Neural cell (in vitro differentiated cells): Measurements from ENCODE around the gene DSCAML1. TPM values are rescaled to one million over a fixed set of nuclear protein-coding genes. Genes with fewer than 3 reads are reported as not detected.

ENCODE experiments used
- H2AFZ ChIP-seq: fragments of 200-600, 300-800 bp; sonication (generic), shearing (Covaris generic); 2 replicates; pipeline ENCODE4 v1.6.0; 2014; ENCODE audit warnings: low read depth, mild to moderate bottlenecking, antibody characterized with exemption, low read length, moderate library complexity
- H3F3A ChIP-seq: fragments of 200-600 bp; shearing (Covaris generic); 2 replicates; pipeline ENCODE4 v1.6.1; 2016; ENCODE audit warnings: mild to moderate bottlenecking, moderate library complexity, mixed read lengths, antibody characterized with exemption, low read length; ENCODE audit not compliant: insufficient read depth, poor library complexity, severe bottlenecking
- H3K27ac ChIP-seq: fragments of 200-600, 300-800 bp; sonication (generic), shearing (Covaris generic); 2 replicates; pipeline ENCODE4 v1.5.1; 2014; ENCODE audit warnings: mild to moderate bottlenecking, low read length, moderate library complexity
- H3K27me3 ChIP-seq: fragments of 300-800, 200-600 bp; sonication (generic), shearing (Covaris generic); 2 replicates; pipeline ENCODE4 v1.6.0; 2014; ENCODE audit warnings: mild to moderate bottlenecking, low read depth, low read length, moderate library complexity; ENCODE audit not compliant: insufficient read depth
- H3K36me3 ChIP-seq: fragments of 300-800, 200-600 bp; sonication (generic), shearing (Covaris generic); 2 replicates; pipeline ENCODE4 v1.5.1; 2014; ENCODE audit warnings: mild to moderate bottlenecking, antibody characterized with exemption, low read length, moderate library complexity; ENCODE audit not compliant: insufficient read depth
- H3K4me2 ChIP-seq: fragments of 300-800, 200-600 bp; sonication (generic), shearing (Covaris generic); 2 replicates; pipeline ENCODE4 v1.6.0; 2014; ENCODE audit warnings: mild to moderate bottlenecking, low read length
- H3K4me3 ChIP-seq: fragments of 300-800, 200-600 bp; sonication (generic), shearing (Covaris generic); 2 replicates; pipeline ENCODE4 v1.5.1; 2014; ENCODE audit warnings: mild to moderate bottlenecking, low read length, moderate library complexity
- H3K79me2 ChIP-seq: fragments of 200-600 bp; shearing (Covaris generic); replicated peaks from 2 replicates; pipeline ENCODE4 v1.6.0; 2014; ENCODE audit warnings: mild to moderate bottlenecking, low read length, moderate library complexity; ENCODE audit not compliant: insufficient read depth
- H3K9ac ChIP-seq: fragments of 300-800, 200-600 bp; sonication (generic), shearing (Covaris generic); 2 replicates; pipeline ENCODE4 v1.6.1; 2016; ENCODE audit warnings: mild to moderate bottlenecking, low read length, mixed read lengths
- H3K9me2 ChIP-seq: fragments of 200-600 bp; shearing (Covaris generic); 2 replicates; pipeline ENCODE4 v1.6.1; 2016; ENCODE audit warnings: mild to moderate bottlenecking, low read length, mixed read lengths; ENCODE audit not compliant: insufficient read depth
- H3K9me3 ChIP-seq: fragments of 200-600, 300-800 bp; sonication (generic), shearing (Covaris generic); 2 replicates; pipeline ENCODE4 v1.6.1; 2016; ENCODE audit warnings: mild to moderate bottlenecking, mixed run types, low read length, moderate library complexity, mixed read lengths
- H4K20me1 ChIP-seq: fragments of 200-600 bp; shearing (Covaris generic); 2 replicates; pipeline ENCODE4 v1.6.1; 2016; ENCODE audit warnings: mild to moderate bottlenecking, mixed run types; ENCODE audit not compliant: insufficient read depth
- EP300 ChIP-seq: fragments of 450-650 bp; conservative IDR thresholded peaks from 2 replicates; pipeline ENCODE4 v1.6.1; 2014; ENCODE audit warnings: antibody characterized with exemption, mild to moderate bottlenecking, moderate library complexity; ENCODE audit not compliant: poor library complexity, severe bottlenecking
- EZH2 ChIP-seq: fragments of 200-600, 300-800 bp; shearing (Covaris generic), sonication (generic); IDR thresholded peaks from 2 replicates; pipeline ENCODE4 v1.6.1; 2014; ENCODE audit warnings: antibody characterized with exemption, low read length, borderline replicate concordance, mild to moderate bottlenecking; ENCODE audit not compliant: insufficient read depth, poor library complexity, severe bottlenecking
- MXI1 ChIP-seq: fragments of 450-650 bp; conservative IDR thresholded peaks from 2 replicates; pipeline ENCODE4 v1.6.1; 2014; ENCODE audit warnings: antibody characterized with exemption, mild to moderate bottlenecking; ENCODE audit not compliant: poor library complexity, severe bottlenecking
- POLR2AphosphoS5 ChIP-seq: IDR thresholded peaks from 2 replicates; pipeline ENCODE4 v1.6.1; 2012
- RAD21 ChIP-seq: fragments of 450-650 bp; conservative IDR thresholded peaks from 2 replicates; pipeline ENCODE4 v1.6.1; 2014; ENCODE audit warnings: antibody characterized with exemption, mild to moderate bottlenecking, moderate library complexity
- REST ChIP-seq: IDR thresholded peaks from 2 replicates; pipeline ENCODE4 v1.6.1; 2012; ENCODE audit warnings: borderline replicate concordance
- SMC3 ChIP-seq: fragments of 450-650 bp; conservative IDR thresholded peaks from 2 replicates; pipeline ENCODE4 v1.6.1; 2014; ENCODE audit warnings: antibody characterized with exemption, mild to moderate bottlenecking, moderate library complexity; ENCODE audit not compliant: poor library complexity
- TAF1 ChIP-seq: IDR thresholded peaks from 2 replicates; pipeline ENCODE4 v1.6.1; 2012; ENCODE audit warnings: low read depth
- polyA plus RNA-seq: library from polyadenylated mRNA; depleted of rRNA; stranded (reverse); fragments of >200 nt; gene quantifications from 2 replicates; pipeline ENCODE4 v1.2.3, GENCODE V29; 2014
- TF ChIP-seq, protein P1 (sequence below): fragments of 450-650 bp; IDR thresholded peaks from 2 replicates; pipeline ENCODE4 v1.5.1; 2014; ENCODE audit warnings: antibody characterized with exemption, mild to moderate bottlenecking, moderate library complexity; ENCODE audit not compliant: poor library complexity, severe bottlenecking

Gene DSCAML1
- polyA plus RNA-seq, 1 donor from 2014 or later, result 1.3 TPM

- no peaks in the 10 kb centered on the region for H3K79me2 ChIP-seq
- H3K9ac ChIP-seq, result no peak overlapping the region
- H3K4me3 ChIP-seq, result no peak overlapping the region
- H4K20me1 ChIP-seq, result no peaks in the 10 kb centered on the region
- H3K4me2 ChIP-seq, result no peak overlapping the region
- no peak overlapping the region for H2AFZ ChIP-seq
- H3K9me2 ChIP-seq, result no peaks in the 10 kb centered on the region
- no peak for TF ChIP-seq POLR2AphosphoS5
- no peak for TF ChIP-seq RAD21
- no peak for TF ChIP-seq MXI1
- TF ChIP-seq REST, result no peak
- no peak for TF ChIP-seq EZH2
- TF ChIP-seq SMC3, result no peak
- TF ChIP-seq TAF1, result no peak
- TF ChIP-seq EP300, result no peak
- TF ChIP-seq, protein P1, sequence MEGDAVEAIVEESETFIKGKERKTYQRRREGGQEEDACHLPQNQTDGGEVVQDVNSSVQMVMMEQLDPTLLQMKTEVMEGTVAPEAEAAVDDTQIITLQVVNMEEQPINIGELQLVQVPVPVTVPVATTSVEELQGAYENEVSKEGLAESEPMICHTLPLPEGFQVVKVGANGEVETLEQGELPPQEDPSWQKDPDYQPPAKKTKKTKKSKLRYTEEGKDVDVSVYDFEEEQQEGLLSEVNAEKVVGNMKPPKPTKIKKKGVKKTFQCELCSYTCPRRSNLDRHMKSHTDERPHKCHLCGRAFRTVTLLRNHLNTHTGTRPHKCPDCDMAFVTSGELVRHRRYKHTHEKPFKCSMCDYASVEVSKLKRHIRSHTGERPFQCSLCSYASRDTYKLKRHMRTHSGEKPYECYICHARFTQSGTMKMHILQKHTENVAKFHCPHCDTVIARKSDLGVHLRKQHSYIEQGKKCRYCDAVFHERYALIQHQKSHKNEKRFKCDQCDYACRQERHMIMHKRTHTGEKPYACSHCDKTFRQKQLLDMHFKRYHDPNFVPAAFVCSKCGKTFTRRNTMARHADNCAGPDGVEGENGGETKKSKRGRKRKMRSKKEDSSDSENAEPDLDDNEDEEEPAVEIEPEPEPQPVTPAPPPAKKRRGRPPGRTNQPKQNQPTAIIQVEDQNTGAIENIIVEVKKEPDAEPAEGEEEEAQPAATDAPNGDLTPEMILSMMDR, result no peak
- no peaks in the 10 kb centered on the region for H3K9me3 ChIP-seq
- H3K27ac ChIP-seq, result no peak overlapping the region
- H3K36me3 ChIP-seq, result no peaks in the 10 kb centered on the region
- H3K27me3 ChIP-seq, result no peaks in the 10 kb centered on the region
- H3F3A ChIP-seq, result no peaks in the 10 kb centered on the region
These were observed 331.6 kb downstream of the DSCAML1 start for GRCh38 chr11:117465236-117465997.

DNA sequence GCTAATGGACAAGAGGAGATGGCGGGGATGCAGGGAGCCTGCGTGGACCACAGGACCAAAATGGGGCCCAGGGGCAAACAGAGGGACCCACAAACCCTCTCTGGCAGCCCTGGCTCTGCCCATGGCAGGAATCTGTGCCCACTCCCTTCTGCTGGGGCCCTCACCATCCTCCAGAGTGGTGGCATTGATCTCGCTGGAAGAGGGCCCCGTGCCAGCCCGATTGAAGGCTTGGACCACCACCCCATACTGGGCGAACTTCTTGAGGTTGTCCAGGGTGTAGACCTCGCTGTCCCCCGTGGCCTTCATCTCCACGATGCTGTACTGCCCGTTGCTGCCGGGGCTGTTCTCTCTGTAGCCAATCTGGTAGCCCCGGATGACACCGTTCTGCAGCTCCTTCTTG is 332.2 kb downstream of the DSCAML1 start:
- H3K9ac ChIP-seq, result no peak overlapping the region
- TF ChIP-seq TAF1 (no peak), POLR2AphosphoS5 (no peak), MXI1 (no peak), REST (no peak), SMC3 (no peak), RAD21 (no peak), EZH2 (no peak), EP300 (no peak)
- TF ChIP-seq, protein P1, result no peak
- H3K9me2 ChIP-seq, result no peaks in the 10 kb centered on the region
- H3K27me3 ChIP-seq, result no peaks in the 10 kb centered on the region
- no peaks in the 10 kb centered on the region for H3K36me3 ChIP-seq
- H3K9me3 ChIP-seq, result no peaks in the 10 kb centered on the region
- no peaks in the 10 kb centered on the region for H3K79me2 ChIP-seq
- H3K4me2 ChIP-seq, result no peak overlapping the region
- H4K20me1 ChIP-seq, result no peaks in the 10 kb centered on the region
- no peak overlapping the region for H3K4me3 ChIP-seq
- H2AFZ ChIP-seq, result no peak overlapping the region
- no peak overlapping the region for H3K27ac ChIP-seq
- H3F3A ChIP-seq, result no peaks in the 10 kb centered on the region
